GM12864 (cell line): ENCODE results near the gene ARL6IP1.
A peak's percentile ranks its signal among the peaks of the same experiment; 100 is the strongest.

Source experiments
- DNase-seq: peaks from one replicate; pipeline ENCODE4 v3.0.0-alpha.2; 2011; ENCODE audit warnings: low read depth
- H3K4me3 ChIP-seq: 2 replicates; pipeline ENCODE4 v1.5.1; 2011; ENCODE audit warnings: mild to moderate bottlenecking, low read depth, low read length, control low read depth
- CTCF ChIP-seq: IDR thresholded peaks from 2 replicates; pipeline ENCODE4 v1.5.1; 2011; ENCODE audit warnings: low read depth, mild to moderate bottlenecking, moderate library complexity, low read length, control low read depth, inconsistent platforms; ENCODE audit errors: missing control alignments

Gene ARL6IP1

GRCh38 chr16:18800293-18800692 lies 1.1 kb downstream of the ARL6IP1 start:
- DNase-seq: no peak
- H3K4me3 ChIP-seq: peak overlapping the region; percentile 90
- no peak for TF ChIP-seq CTCF

DNA sequence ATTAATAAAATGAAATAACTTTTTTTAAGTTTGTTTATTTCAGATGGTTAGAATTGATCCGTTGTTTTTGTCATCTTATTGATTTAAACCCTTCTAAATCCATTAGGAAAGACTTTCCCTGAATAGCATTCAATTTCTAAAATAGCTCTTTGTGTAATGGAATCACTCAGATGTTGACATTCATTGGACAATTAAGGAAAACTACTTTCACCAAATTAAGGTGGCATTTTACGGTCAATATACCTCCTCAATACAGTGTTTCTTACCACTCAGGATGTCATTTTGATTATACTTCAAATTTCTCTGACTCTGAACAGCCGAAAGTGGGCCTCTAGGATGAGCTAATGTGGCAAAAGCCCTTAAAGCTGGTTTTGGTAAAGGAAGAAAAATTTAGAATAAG lies 1.8 kb downstream of the ARL6IP1 start:
- no peak for DNase-seq
- peak overlapping the region; percentile 90 for H3K4me3 ChIP-seq
- no peak for TF ChIP-seq CTCF

DNA sequence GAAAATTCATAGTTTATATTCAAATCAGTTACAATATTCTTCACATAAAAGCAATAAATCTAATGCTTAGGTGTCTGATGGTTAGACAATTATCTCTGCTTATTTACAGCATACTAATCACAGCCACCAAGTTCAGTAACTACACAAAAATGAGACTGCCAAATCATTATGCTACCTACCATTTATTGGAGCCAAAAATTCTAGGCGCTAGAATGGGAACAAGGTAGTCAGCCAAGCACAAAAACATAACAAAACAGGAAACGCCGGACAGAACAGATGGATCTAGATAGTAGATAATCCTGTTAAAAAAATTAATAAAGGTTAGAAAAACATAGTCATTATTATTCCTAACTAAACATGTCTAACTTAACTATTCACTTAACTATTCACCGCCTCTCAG lies 3.6 kb downstream of the ARL6IP1 start:
- no peak for TF ChIP-seq CTCF
- no peak overlapping the region for H3K4me3 ChIP-seq
- no peak for DNase-seq

DNA sequence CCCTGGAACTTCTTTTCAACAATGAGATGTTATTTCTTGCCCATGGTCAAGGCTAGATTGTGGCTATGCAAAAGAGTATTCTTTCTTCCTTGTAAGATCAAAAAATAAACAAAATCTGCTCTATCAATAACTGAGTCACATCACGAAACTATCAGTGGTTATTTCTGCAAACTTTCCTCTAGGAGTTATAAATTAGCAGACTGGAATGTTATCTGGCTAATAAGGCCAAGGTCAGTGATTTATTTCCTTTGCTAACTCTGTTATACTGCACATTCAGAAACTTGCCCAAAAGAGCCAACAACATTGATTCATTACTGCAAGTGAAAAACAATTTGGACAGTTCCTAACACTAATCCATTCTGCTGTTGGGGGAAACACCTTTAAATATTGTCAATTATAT lies 5.0 kb downstream of the ARL6IP1 start:
- no peak for DNase-seq
- no peak for TF ChIP-seq CTCF
- no peak overlapping the region for H3K4me3 ChIP-seq

DNA sequence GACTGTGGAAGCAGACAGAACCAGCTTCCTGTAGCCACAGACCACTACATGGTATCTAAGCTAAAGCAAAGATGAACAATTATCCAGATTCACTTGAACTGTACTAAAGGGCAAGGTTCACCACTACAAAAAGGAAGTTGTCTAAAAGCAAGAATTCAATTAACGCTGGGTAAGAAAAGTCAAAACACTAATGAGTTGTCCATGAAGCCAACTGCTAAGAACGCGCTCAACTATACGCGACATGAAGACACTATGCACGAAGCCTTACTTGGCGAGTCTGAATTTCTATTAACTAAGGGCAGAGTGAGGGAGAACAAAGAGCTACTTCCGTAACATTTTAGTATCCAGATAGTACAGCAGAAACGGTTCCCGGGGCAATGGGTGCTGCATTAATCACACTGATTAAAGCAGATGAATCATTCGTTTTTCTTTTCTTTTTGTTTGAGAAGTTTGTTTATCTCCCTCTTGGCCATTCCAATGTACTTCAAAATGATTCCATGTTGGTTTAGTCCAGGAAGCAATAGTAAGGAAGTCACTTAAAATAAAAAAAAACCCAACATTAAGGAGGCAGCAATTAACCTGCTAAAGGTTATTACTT lies 8.4 kb downstream of the ARL6IP1 start:
- H3K4me3 ChIP-seq: no peak overlapping the region
- no peak for DNase-seq
- no peak for TF ChIP-seq CTCF

GRCh38 chr16:18789850-18790706 lies 11.3 kb downstream of the ARL6IP1 start, which contains the start of gene RPS15A:
RPS15A (minus strand) TSS chr16:18790334; CDS start chr16:18789113, 1,221 bp downstream.
- TF ChIP-seq CTCF: no peak
- H3K4me3 ChIP-seq: peak within 1 kb of the TSS; percentile 93
- peak; percentile 96 for DNase-seq
